Measurements from ENCODE around the gene PCBP2. TPM values are rescaled to one million over a fixed set of nuclear protein-coding genes. Genes with fewer than 3 reads are reported as not detected.
A peak's percentile ranks its signal among the peaks of the same experiment; 100 is the strongest.

The PCBP2 gene
- polyA plus RNA-seq, 4 donors, result 971 to 1,152 (median 1,079) TPM

- no peak for DNase-seq (ENCODE audit: low read depth in 4 of 4, low spot score in 2 of 4)
Measured at GRCh38 chr12:53505555-53506449, 53.9 kb downstream of the PCBP2 start.

GRCh38 chr12:53506450-53506785 is 54.5 kb downstream of the PCBP2 start:
- no peak for DNase-seq (ENCODE audit: low read depth in 4 of 4, low spot score in 2 of 4)

GRCh38 chr12:53506881-53507602 is 55.1 kb downstream of the PCBP2 start, which contains the start of gene NPFF:
Gene NPFF (minus strand): TSS chr12:53507484. CDS start chr12:53507474, 10 bp downstream.
- DNase-seq (ENCODE audit: low read depth in 4 of 4, low spot score in 2 of 4), result no peak

- DNase-seq (ENCODE audit: low read depth in 4 of 4, low spot score in 2 of 4), result no peak
Measured at GRCh38 chr12:53507603-53507885, 55.6 kb downstream of the PCBP2 start.

GRCh38 chr12:53508534-53509170 is 56.8 kb downstream of the PCBP2 start:
- DNase-seq (ENCODE audit: low read depth in 4 of 4, low spot score in 2 of 4), result peak in 2 of 4 donors; percentile 78 to 79

GRCh38 chr12:53510181-53510812 is 58.4 kb downstream of the PCBP2 start:
- no peak for DNase-seq (ENCODE audit: low read depth in 4 of 4, low spot score in 2 of 4)

GRCh38 chr12:53513712-53514410 is 62.0 kb downstream of the PCBP2 start:
- DNase-seq (ENCODE audit: low read depth in 4 of 4, low spot score in 2 of 4), result no peak

GRCh38 chr12:53514628-53515290 is 62.9 kb downstream of the PCBP2 start:
- DNase-seq (ENCODE audit: low read depth in 4 of 4, low spot score in 2 of 4), result no peak

- no peak for DNase-seq (ENCODE audit: low read depth in 4 of 4, low spot score in 2 of 4)
Measured at GRCh38 chr12:53515291-53515680, 63.4 kb downstream of the PCBP2 start.

- no peak for DNase-seq (ENCODE audit: low read depth in 4 of 4, low spot score in 2 of 4)
Measured at GRCh38 chr12:53516758-53517455, 65.0 kb downstream of the PCBP2 start.

GRCh38 chr12:53518381-53518780 is 66.5 kb downstream of the PCBP2 start:
- no peak for DNase-seq (ENCODE audit: low read depth in 4 of 4, low spot score in 2 of 4)

GRCh38 chr12:53523131-53523530 is 71.2 kb downstream of the PCBP2 start:
- DNase-seq (ENCODE audit: low read depth in 4 of 4, low spot score in 2 of 4), result no peak

GRCh38 chr12:53524476-53524875 is 72.6 kb downstream of the PCBP2 start:
- no peak for DNase-seq (ENCODE audit: low read depth in 4 of 4, low spot score in 2 of 4)

GRCh38 chr12:53530061-53530460 is 78.2 kb downstream of the PCBP2 start:
- DNase-seq (ENCODE audit: low read depth in 4 of 4, low spot score in 2 of 4), result no peak

Other genes with a start within 250 kb of the PCBP2 start
- gene ITGB7, start 244.9 kb upstream of the PCBP2 start, polyA plus RNA-seq (ENCODE audit: insufficient read length in 4 of 4), result 1 to 10 TPM; 1.2 to 1.7 (median 1.3) TPM
- gene RARG, start 219.9 kb upstream of the PCBP2 start, polyA plus RNA-seq (ENCODE audit: insufficient read length in 4 of 4), result 10 to 100 TPM; 27.5 to 39.6 (median 36.5) TPM
- 10 to 100 TPM in 2 of 4 donors, 1 to 10 TPM in 2; 8.7 to 18.1 (median 11.4) TPM for gene ESPL1, start 183.8 kb upstream of the PCBP2 start, polyA plus RNA-seq (ENCODE audit: insufficient read length in 4 of 4)
- gene PFDN5, start 156.6 kb upstream of the PCBP2 start, polyA plus RNA-seq (ENCODE audit: insufficient read length in 4 of 4), result 100 to 1,000 TPM; 589 to 875 (median 641) TPM
- gene MYG1, start 152.4 kb upstream of the PCBP2 start, polyA plus RNA-seq (ENCODE audit: insufficient read length in 4 of 4), result 10 to 100 TPM; 48.4 to 60.0 (median 57.7) TPM
- 10 to 100 TPM; 68.2 to 95.5 (median 83.3) TPM for gene AAAS, start 130.5 kb upstream of the PCBP2 start, polyA plus RNA-seq (ENCODE audit: insufficient read length in 4 of 4)
- under 1 TPM; 0.21 to 0.41 (median 0.29) TPM for gene SP7, start 115.7 kb upstream of the PCBP2 start, polyA plus RNA-seq (ENCODE audit: insufficient read length in 4 of 4)
- gene SP1, start 71.9 kb upstream of the PCBP2 start, polyA plus RNA-seq (ENCODE audit: insufficient read length in 4 of 4), result 10 to 100 TPM; 65.1 to 84.2 (median 78.0) TPM
- gene AMHR2, start 28.2 kb upstream of the PCBP2 start, polyA plus RNA-seq (ENCODE audit: insufficient read length in 4 of 4), result under 1 TPM; 0.24 to 0.65 (median 0.45) TPM
- gene PRR13, start 10.4 kb upstream of the PCBP2 start, polyA plus RNA-seq (ENCODE audit: insufficient read length in 4 of 4), result 100 to 1,000 TPM; 159 to 202 (median 174) TPM
- gene MAP3K12, start 47.4 kb downstream of the PCBP2 start, polyA plus RNA-seq (ENCODE audit: insufficient read length in 4 of 4), result 10 to 100 TPM; 17.6 to 37.8 (median 28.6) TPM
- 10 to 100 TPM; 40.6 to 60.3 (median 53.4) TPM for gene TARBP2, start 49.2 kb downstream of the PCBP2 start, polyA plus RNA-seq (ENCODE audit: insufficient read length in 4 of 4)
- 1 to 10 TPM in 1 of 4 donors, under 1 TPM in 1, not detected in 2; 0.73 to 1.3 TPM for gene NPFF, start 55.4 kb downstream of the PCBP2 start, polyA plus RNA-seq (ENCODE audit: insufficient read length in 4 of 4)
- gene ATF7, start 174.3 kb downstream of the PCBP2 start, polyA plus RNA-seq (ENCODE audit: insufficient read length in 4 of 4), result 10 to 100 TPM; 35.6 to 47.6 (median 44.7) TPM
- 100 to 1,000 TPM; 557 to 624 (median 590) TPM for gene ATP5MC2, start 224.0 kb downstream of the PCBP2 start, polyA plus RNA-seq (ENCODE audit: insufficient read length in 4 of 4)